ENCODE measurements around the gene BCKDK.

Gene BCKDK

GRCh38 chr16:31128711-31129567 is 20.8 kb downstream of the BCKDK start:
- no peak overlapping the region for H3K4me2 ChIP-seq (ENCODE audit: low read length)
- no peaks in the 10 kb centered on the region for H3K9me2 ChIP-seq (replicated peaks; ENCODE audit: control insufficient read depth, low read length)
- H3F3A ChIP-seq (ENCODE audit: control insufficient read depth, insufficient read depth), result no peaks in the 10 kb centered on the region
- no peaks in the 10 kb centered on the region for H3K4me1 ChIP-seq (ENCODE audit: control insufficient read depth, low read length)
- no peaks in the 10 kb centered on the region for H3K79me2 ChIP-seq (ENCODE audit: control insufficient read depth, low read length)
- no peaks in the 10 kb centered on the region for H3K27me3 ChIP-seq (ENCODE audit: control insufficient read depth, low read length)
- H3K9me3 ChIP-seq (ENCODE audit: control insufficient read depth, insufficient read depth, low read length), result no peaks in the 10 kb centered on the region
- no peak for TF ChIP-seq EZH2phosphoT487 (IDR thresholded peaks at IDR 0.05; ENCODE audit: borderline replicate concordance, low read length)
- no peak for TF ChIP-seq CTCF (IDR thresholded peaks at IDR 0.05; ENCODE audit: low read depth, low read length, poor library complexity, severe bottlenecking)
- H3K27ac ChIP-seq (ENCODE audit: low read depth, low read length), result no peak overlapping the region
- H3K36me3 ChIP-seq (ENCODE audit: control insufficient read depth, low read length), result peaks cover 22% of the 10 kb centered on the region
- H4K20me1 ChIP-seq (ENCODE audit: control insufficient read depth, insufficient read depth, low read depth, low read length), result no peaks in the 10 kb centered on the region
- no peak overlapping the region for H3K4me3 ChIP-seq (ENCODE audit: low read length)

GRCh38 chr16:31129568-31130335 is 21.6 kb downstream of the BCKDK start:
- Histone ChIP-seq H3K27ac (ENCODE audit: low read depth, low read length) (no peak overlapping the region), H3K4me1 (ENCODE audit: control insufficient read depth, low read length) (no peaks in the 10 kb centered on the region), H3K4me3 (ENCODE audit: low read length) (no peak overlapping the region), H3F3A (ENCODE audit: control insufficient read depth, insufficient read depth) (no peaks in the 10 kb centered on the region), H3K36me3 (ENCODE audit: control insufficient read depth, low read length) (peaks cover 18% of the 10 kb centered on the region), H4K20me1 (ENCODE audit: control insufficient read depth, insufficient read depth, low read depth, low read length) (no peaks in the 10 kb centered on the region), H3K79me2 (ENCODE audit: control insufficient read depth, low read length) (no peaks in the 10 kb centered on the region), H3K27me3 (ENCODE audit: control insufficient read depth, low read length) (no peaks in the 10 kb centered on the region), H3K4me2 (ENCODE audit: low read length) (no peak overlapping the region), H3K9me2 (replicated peaks; ENCODE audit: control insufficient read depth, low read length) (no peaks in the 10 kb centered on the region), H3K9me3 (ENCODE audit: control insufficient read depth, insufficient read depth, low read length) (no peaks in the 10 kb centered on the region)
- no peak for TF ChIP-seq EZH2phosphoT487 (IDR thresholded peaks at IDR 0.05; ENCODE audit: borderline replicate concordance, low read length)

- TF ChIP-seq EZH2phosphoT487 (IDR thresholded peaks at IDR 0.05; ENCODE audit: borderline replicate concordance, low read length), result no peak
- no peak for TF ChIP-seq CTCF (IDR thresholded peaks at IDR 0.05; ENCODE audit: low read depth, low read length, poor library complexity, severe bottlenecking)
- H4K20me1 ChIP-seq (ENCODE audit: control insufficient read depth, insufficient read depth, low read depth, low read length), result no peaks in the 10 kb centered on the region
- H3K4me2 ChIP-seq (ENCODE audit: low read length), result no peak overlapping the region
- H3K79me2 ChIP-seq (ENCODE audit: control insufficient read depth, low read length), result no peaks in the 10 kb centered on the region
- no peak overlapping the region for H3K4me3 ChIP-seq (ENCODE audit: low read length)
- H3K27ac ChIP-seq (ENCODE audit: low read depth, low read length), result no peak overlapping the region
- peaks cover 18% of the 10 kb centered on the region for H3K36me3 ChIP-seq (ENCODE audit: control insufficient read depth, low read length)
- no peaks in the 10 kb centered on the region for H3F3A ChIP-seq (ENCODE audit: control insufficient read depth, insufficient read depth)
- H3K4me1 ChIP-seq (ENCODE audit: control insufficient read depth, low read length), result no peaks in the 10 kb centered on the region
- no peaks in the 10 kb centered on the region for H3K27me3 ChIP-seq (ENCODE audit: control insufficient read depth, low read length)
- H3K9me2 ChIP-seq (replicated peaks; ENCODE audit: control insufficient read depth, low read length), result no peaks in the 10 kb centered on the region
- no peaks in the 10 kb centered on the region for H3K9me3 ChIP-seq (ENCODE audit: control insufficient read depth, insufficient read depth, low read length)
These were observed 22.2 kb downstream of the BCKDK start for GRCh38 chr16:31130336-31130891.
